Mesothelial cell of epicardium (in vitro differentiated cells): ENCODE measurements around the gene LRRC8C. TPM values are rescaled to one million over a fixed set of nuclear protein-coding genes. Genes with fewer than 3 reads are reported as not detected.

Source experiments
- DNase-seq, 2 experiments: peaks; one replicate each; pipeline ENCODE4 v3.0.0; 2021; ENCODE audit warnings: low spot score in 2 of 2; ENCODE audit not compliant: unreplicated experiment in 2 of 2
- H3K27ac Mint-ChIP-seq: 2 replicates; pipeline ENCODE4 v1.8.0; 2021; ENCODE audit warnings: mixed read lengths
- H3K27me3 Mint-ChIP-seq: 2 replicates; pipeline ENCODE4 v1.8.0; 2021; ENCODE audit warnings: low read depth, mixed read lengths
- H3K36me3 Mint-ChIP-seq: 2 replicates; pipeline ENCODE4 v1.8.0; 2021; ENCODE audit warnings: mixed read lengths
- H3K4me1 Mint-ChIP-seq: 2 replicates; pipeline ENCODE4 v1.8.0; 2021; ENCODE audit warnings: mixed read lengths
- H3K4me3 Mint-ChIP-seq: 2 replicates; pipeline ENCODE4 v1.8.0; 2021; ENCODE audit warnings: mild to moderate bottlenecking, moderate library complexity, mixed read lengths
- H3K9me3 Mint-ChIP-seq: 2 replicates; pipeline ENCODE4 v1.8.0; 2021; ENCODE audit warnings: mixed read lengths
- total RNA-seq: library from RNA; stranded (reverse); gene quantifications from 3 replicates; pipeline ENCODE4 v1.2.1, GENCODE V29; 2021
- TF ChIP-seq, protein P1 (sequence below): fragments of 200-600 bp; sonication (generic); IDR thresholded peaks from one replicate; pipeline ENCODE4 v1.5.0; 2021; ENCODE audit warnings: antibody characterized with exemption; ENCODE audit not compliant: unreplicated experiment

Gene LRRC8C
- total RNA-seq, 1 donor from 2014 or later = 1.3 TPM

DNA sequence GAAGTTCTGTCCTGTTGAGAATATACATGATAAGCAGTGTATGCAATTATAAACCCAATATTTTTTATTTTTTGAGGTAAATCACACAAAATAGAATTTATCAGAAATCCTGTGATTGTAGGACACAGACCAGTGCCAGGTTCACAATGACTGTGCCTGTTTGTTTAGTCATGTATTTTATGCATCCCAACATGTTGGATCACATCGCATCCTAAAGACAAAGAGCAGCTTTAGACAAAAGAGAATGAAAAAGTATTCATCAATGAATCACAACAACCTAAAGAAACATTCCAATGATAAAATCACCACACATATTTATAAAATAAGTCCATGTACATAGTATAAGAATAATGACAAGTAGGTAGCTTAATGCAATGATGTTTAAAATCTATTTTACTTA is 134.7 kb downstream of the LRRC8C start:
- H3K27me3 Mint-ChIP-seq = peaks cover 53% of the 10 kb centered on the region
- H3K4me1 Mint-ChIP-seq = peaks cover 13% of the 10 kb centered on the region
- H3K4me3 Mint-ChIP-seq = no peak overlapping the region
- no peaks in the 10 kb centered on the region for H3K9me3 Mint-ChIP-seq
- no peaks in the 10 kb centered on the region for H3K36me3 Mint-ChIP-seq
- TF ChIP-seq, protein P1, sequence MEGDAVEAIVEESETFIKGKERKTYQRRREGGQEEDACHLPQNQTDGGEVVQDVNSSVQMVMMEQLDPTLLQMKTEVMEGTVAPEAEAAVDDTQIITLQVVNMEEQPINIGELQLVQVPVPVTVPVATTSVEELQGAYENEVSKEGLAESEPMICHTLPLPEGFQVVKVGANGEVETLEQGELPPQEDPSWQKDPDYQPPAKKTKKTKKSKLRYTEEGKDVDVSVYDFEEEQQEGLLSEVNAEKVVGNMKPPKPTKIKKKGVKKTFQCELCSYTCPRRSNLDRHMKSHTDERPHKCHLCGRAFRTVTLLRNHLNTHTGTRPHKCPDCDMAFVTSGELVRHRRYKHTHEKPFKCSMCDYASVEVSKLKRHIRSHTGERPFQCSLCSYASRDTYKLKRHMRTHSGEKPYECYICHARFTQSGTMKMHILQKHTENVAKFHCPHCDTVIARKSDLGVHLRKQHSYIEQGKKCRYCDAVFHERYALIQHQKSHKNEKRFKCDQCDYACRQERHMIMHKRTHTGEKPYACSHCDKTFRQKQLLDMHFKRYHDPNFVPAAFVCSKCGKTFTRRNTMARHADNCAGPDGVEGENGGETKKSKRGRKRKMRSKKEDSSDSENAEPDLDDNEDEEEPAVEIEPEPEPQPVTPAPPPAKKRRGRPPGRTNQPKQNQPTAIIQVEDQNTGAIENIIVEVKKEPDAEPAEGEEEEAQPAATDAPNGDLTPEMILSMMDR = no peak
- DNase-seq = no peak
- H3K27ac Mint-ChIP-seq = no peak overlapping the region

Other genes with a start within 250 kb of the LRRC8C start
- gene LRRC8B, start 108.3 kb upstream of the LRRC8C start, total RNA-seq = 12.5 to 14.3 TPM (median 13.9 TPM) in 3 replicates
- 18.1 to 22.6 TPM (median 21.5 TPM) in 3 replicates for gene LRRC8D, start 187.9 kb downstream of the LRRC8C start, total RNA-seq